HFF-Myc (cell line): ENCODE results near the gene SLC39A9.

Experiments used
- DNase-seq: peaks from one replicate; pipeline ENCODE4 v3.0.0-alpha.2; 2011; ENCODE audit warnings: low read depth; ENCODE audit errors: extremely low read depth
- H3K4me3 ChIP-seq: replicated peaks from 2 replicates; pipeline ENCODE4 v1.5.1; 2011; ENCODE audit warnings: low read depth, mild to moderate bottlenecking, control low read depth, low read length
- TF ChIP-seq, protein P1 (sequence below): IDR thresholded peaks from 2 replicates; pipeline ENCODE4 v1.5.1; 2012; ENCODE audit warnings: mild to moderate bottlenecking, low read depth, low read length, control low read depth; ENCODE audit errors: missing control alignments

SLC39A9 gene

DNA sequence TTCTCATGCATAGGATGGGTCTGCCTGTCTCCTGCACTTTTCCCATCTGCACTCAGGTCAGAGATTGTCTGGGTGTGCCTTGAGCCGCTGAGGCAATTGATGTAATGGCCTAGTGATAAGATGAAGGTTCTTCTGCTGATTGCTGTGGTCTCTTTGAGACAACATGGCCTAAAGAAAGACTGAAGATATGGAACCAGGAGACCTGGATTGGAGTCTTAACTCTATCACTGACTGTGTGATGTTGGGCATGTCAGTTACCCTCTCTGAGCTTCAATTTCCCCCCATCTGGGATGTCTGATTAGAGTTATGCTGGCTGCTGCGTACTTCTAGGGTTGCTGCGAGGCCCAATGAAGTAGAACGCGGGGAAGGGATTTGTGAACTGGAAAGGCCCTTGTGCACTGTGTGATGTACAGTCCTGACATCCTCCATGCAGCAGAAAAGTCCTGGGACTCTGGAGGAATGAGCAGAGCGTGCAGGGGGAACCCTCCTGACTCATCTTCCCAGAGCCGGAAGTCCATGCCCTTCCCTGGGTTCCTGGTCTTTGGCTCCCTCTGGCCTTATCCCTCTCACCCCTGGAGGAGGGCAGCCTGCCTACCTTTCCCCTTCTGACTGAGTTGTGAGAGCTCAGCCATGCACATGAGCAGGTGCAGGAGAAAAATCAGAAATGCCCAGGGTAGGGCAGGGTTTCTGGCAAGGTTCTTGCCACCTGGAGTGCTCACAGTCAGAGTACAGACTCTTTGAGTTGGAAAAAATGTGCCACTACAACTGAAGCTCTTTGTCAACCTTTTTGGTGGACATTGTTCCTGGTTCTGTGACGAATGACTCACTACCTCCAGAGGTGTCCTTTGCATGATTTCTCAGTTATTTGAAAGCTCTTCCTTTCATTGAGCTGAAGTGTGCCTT is 107.1 kb downstream of the SLC39A9 start:
- no peak for DNase-seq
- TF ChIP-seq, protein P1, sequence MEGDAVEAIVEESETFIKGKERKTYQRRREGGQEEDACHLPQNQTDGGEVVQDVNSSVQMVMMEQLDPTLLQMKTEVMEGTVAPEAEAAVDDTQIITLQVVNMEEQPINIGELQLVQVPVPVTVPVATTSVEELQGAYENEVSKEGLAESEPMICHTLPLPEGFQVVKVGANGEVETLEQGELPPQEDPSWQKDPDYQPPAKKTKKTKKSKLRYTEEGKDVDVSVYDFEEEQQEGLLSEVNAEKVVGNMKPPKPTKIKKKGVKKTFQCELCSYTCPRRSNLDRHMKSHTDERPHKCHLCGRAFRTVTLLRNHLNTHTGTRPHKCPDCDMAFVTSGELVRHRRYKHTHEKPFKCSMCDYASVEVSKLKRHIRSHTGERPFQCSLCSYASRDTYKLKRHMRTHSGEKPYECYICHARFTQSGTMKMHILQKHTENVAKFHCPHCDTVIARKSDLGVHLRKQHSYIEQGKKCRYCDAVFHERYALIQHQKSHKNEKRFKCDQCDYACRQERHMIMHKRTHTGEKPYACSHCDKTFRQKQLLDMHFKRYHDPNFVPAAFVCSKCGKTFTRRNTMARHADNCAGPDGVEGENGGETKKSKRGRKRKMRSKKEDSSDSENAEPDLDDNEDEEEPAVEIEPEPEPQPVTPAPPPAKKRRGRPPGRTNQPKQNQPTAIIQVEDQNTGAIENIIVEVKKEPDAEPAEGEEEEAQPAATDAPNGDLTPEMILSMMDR, result no peak
- H3K4me3 ChIP-seq, result no peak overlapping the region

DNA sequence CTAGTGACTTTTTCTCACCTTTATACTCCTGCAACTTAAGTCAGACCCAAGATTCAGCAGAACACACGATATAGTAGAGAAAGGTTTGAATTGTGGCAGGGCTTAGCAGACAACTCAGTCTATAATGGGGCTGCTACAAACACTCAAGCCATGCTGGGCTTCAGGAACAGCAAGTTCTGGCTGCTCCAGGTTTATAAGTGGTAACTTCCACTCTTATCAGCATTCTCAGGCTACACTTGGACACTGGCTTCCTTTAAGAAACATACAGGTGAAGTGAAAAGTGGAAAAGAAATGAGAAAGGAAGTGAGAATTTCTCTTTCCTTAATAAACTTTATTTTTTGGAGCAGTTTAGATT is 107.7 kb downstream of the SLC39A9 start:
- DNase-seq, result no peak
- H3K4me3 ChIP-seq, result no peak overlapping the region
- TF ChIP-seq, protein P1, result no peak
